Right lobe of liver (tissue), 4 donors: ENCODE results near the gene CAPN5.

ENCODE experiments used
- CTCF ChIP-seq, 4 donors: fragments of 200-600 bp in 3 of 4; fragments of 450-650 bp in 1 of 4; IDR thresholded peaks; one replicate each; pipeline versions ENCODE4 v1.5.1 to v1.8.0; 2016 to 2022; ENCODE audit warnings: antibody characterized with exemption in 4 of 4, mild to moderate bottlenecking in 2 of 4
- POLR2A ChIP-seq: fragments of 450-650 bp; IDR thresholded peaks from one replicate; pipeline ENCODE4 v1.6.1; 2017; ENCODE audit warnings: antibody characterized with exemption, mild to moderate bottlenecking
- donor health status: DM: no; HTN: no; CAD: no.
- donor health status: DM: no; HTN: no; CAD: no.
- donor health status: DM: no; HTN: yes; CAD: no.

- TF ChIP-seq CTCF (IDR thresholded peaks at IDR 0.05) = no peak
- no peak for TF ChIP-seq POLR2A
Observed at GRCh38 chr11:77146261-77147035, 79.7 kb downstream of the CAPN5 start.
